ENCODE results near the gene LCN2. TPM values are rescaled to one million over a fixed set of nuclear protein-coding genes. Genes with fewer than 3 reads are reported as not detected.

The LCN2 gene
- total and polyA plus RNA-seq, 2 experiments from 2014 or later: 2.0 TPM; not detected in 1

DNA sequence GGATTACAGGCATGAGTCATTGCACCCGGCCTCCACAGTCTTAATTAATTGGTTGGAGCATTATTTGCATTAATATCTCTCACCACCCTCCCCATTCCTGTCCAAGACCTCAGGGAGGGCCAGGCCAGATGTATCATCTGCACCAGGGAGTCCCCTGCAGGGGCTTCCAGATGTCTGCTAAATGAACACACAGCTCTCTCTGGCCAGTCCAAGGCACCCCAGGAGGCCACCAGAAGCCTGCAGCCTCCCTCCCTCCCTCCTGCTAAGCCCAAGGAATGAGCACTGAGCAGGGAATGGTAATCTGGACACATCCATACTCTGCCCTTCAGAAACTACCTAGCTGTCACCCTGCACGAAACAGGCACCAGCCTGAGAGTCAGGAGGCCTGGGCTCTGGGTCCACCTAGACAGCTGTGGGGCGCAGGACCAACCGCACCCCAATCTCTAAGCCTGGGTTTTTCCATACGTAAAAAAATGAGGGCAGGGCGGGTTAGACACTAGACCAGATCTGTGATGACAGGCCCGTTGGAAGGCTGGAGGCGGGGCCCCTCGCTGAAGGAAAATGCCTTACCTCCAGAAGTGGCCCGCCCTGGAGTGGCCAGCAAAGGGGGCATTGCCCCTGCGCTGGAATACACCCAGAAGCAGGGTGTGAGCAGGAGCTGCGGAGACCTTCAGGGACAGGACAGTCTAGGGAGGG is 33.8 kb downstream of the LCN2 start (continued):
- TF ChIP-seq, protein P1, sequence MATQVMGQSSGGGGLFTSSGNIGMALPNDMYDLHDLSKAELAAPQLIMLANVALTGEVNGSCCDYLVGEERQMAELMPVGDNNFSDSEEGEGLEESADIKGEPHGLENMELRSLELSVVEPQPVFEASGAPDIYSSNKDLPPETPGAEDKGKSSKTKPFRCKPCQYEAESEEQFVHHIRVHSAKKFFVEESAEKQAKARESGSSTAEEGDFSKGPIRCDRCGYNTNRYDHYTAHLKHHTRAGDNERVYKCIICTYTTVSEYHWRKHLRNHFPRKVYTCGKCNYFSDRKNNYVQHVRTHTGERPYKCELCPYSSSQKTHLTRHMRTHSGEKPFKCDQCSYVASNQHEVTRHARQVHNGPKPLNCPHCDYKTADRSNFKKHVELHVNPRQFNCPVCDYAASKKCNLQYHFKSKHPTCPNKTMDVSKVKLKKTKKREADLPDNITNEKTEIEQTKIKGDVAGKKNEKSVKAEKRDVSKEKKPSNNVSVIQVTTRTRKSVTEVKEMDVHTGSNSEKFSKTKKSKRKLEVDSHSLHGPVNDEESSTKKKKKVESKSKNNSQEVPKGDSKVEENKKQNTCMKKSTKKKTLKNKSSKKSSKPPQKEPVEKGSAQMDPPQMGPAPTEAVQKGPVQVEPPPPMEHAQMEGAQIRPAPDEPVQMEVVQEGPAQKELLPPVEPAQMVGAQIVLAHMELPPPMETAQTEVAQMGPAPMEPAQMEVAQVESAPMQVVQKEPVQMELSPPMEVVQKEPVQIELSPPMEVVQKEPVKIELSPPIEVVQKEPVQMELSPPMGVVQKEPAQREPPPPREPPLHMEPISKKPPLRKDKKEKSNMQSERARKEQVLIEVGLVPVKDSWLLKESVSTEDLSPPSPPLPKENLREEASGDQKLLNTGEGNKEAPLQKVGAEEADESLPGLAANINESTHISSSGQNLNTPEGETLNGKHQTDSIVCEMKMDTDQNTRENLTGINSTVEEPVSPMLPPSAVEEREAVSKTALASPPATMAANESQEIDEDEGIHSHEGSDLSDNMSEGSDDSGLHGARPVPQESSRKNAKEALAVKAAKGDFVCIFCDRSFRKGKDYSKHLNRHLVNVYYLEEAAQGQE (IDR thresholded peaks at IDR 0.05; ENCODE audit: unreplicated experiment): no peak
- TF ChIP-seq, protein P2, sequence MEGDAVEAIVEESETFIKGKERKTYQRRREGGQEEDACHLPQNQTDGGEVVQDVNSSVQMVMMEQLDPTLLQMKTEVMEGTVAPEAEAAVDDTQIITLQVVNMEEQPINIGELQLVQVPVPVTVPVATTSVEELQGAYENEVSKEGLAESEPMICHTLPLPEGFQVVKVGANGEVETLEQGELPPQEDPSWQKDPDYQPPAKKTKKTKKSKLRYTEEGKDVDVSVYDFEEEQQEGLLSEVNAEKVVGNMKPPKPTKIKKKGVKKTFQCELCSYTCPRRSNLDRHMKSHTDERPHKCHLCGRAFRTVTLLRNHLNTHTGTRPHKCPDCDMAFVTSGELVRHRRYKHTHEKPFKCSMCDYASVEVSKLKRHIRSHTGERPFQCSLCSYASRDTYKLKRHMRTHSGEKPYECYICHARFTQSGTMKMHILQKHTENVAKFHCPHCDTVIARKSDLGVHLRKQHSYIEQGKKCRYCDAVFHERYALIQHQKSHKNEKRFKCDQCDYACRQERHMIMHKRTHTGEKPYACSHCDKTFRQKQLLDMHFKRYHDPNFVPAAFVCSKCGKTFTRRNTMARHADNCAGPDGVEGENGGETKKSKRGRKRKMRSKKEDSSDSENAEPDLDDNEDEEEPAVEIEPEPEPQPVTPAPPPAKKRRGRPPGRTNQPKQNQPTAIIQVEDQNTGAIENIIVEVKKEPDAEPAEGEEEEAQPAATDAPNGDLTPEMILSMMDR (conservative IDR thresholded peaks at IDR 0.05; ENCODE audit: low read depth in 2 of 2): no peak
- TF ChIP-seq, protein P3, sequence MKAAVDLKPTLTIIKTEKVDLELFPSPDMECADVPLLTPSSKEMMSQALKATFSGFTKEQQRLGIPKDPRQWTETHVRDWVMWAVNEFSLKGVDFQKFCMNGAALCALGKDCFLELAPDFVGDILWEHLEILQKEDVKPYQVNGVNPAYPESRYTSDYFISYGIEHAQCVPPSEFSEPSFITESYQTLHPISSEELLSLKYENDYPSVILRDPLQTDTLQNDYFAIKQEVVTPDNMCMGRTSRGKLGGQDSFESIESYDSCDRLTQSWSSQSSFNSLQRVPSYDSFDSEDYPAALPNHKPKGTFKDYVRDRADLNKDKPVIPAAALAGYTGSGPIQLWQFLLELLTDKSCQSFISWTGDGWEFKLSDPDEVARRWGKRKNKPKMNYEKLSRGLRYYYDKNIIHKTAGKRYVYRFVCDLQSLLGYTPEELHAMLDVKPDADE (IDR thresholded peaks at IDR 0.05): no peak

DNA sequence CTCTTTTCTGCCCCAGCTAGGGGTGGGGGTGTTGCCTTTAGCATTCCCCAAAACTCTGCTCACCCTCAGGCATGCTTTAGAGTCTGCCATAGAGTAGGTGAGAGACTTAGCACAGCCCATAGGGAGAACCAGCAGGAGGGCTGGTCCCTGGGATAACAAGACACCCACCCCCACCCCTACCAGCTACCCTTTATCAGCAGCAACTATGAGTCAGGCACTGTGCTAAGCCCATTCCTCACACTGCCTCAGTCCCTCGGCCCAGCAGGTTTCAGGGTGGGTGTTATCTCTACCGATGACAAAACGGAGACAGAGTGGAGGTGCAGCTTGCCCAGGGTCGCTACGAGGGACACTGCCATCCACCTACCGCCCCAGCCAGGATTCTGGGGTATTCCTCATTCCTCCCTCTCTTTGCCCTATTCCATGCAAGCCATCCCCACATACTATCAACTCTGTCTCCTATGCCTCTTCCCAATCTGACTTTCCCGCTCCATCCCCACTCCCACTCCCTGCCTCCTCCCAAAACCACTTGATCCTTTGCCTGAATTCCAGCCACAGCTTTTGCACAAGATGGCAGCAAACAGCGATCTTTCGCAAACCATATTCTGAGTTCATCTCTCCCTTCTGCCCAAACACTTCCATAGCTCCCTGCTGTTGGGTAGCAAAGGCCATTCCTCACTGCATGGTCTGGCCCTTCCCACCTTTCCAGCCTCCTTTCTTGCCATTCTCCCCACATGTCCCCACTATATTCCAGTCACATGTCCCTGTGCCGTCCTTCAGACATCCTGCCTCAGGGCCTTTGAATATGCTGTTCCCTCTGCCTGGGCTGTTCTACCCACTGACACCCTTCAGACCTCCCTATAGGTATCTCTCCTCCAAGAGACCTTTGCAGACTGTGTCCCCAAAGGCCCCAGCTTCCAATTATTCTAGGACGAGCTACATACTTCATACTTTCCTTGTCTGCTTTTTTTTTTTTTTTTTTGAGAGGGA is 37.0 kb downstream of the LCN2 start:
- no peaks in the 10 kb centered on the region for H3K9me2 ChIP-seq (ENCODE audit: insufficient read depth)
- no peaks in the 10 kb centered on the region for H3K9me3 Mint-ChIP-seq
- H3K27ac ChIP-seq (ENCODE audit: low read depth): no peak overlapping the region
- no peak for DNase-seq (ENCODE audit: low spot score)
- peaks cover 6% of the 10 kb centered on the region for H3K4me1 Mint-ChIP-seq
- no peaks in the 10 kb centered on the region for H3K4me1 ChIP-seq (ENCODE audit: insufficient read depth)
- TF ChIP-seq CREB1 (CRISPR knock-in tag; IDR thresholded peaks at IDR 0.05; ENCODE audit: low read depth): no peak
- TF ChIP-seq ZNF331 (CRISPR knock-in tag; IDR thresholded peaks at IDR 0.05; ENCODE audit: low read depth): no peak
- no peak for TF ChIP-seq JUNB (IDR thresholded peaks at IDR 0.05; ENCODE audit: unreplicated experiment)
- no peak overlapping the region for H3K27ac Mint-ChIP-seq
- no peaks in the 10 kb centered on the region for H3K79me2 ChIP-seq (replicated peaks; ENCODE audit: insufficient read depth)
- H3K36me3 Mint-ChIP-seq (ENCODE audit: low read depth): peaks cover 55% of the 10 kb centered on the region
- 0 out of 2 replicates have a peak, but pooled peaks cover 6% of the 10 kb centered on the region for H3K36me3 ChIP-seq (ENCODE audit: insufficient read depth)
- 0 out of 2 replicates have a peak, but pooled peaks cover 3% of the 10 kb centered on the region for H3F3A ChIP-seq (replicated peaks; ENCODE audit: low read depth)
- no peak overlapping the region for H3K4me3 Mint-ChIP-seq
- no peak overlapping the region for H2AFZ ChIP-seq
- no peak overlapping the region for H3K4me2 ChIP-seq
- no peak overlapping the region for H3K4me3 ChIP-seq
- H3K27me3 ChIP-seq (ENCODE audit: insufficient read depth): no peaks in the 10 kb centered on the region
- H3K27me3 Mint-ChIP-seq (ENCODE audit: insufficient read depth, low read depth, poor library complexity): peaks cover 8% of the 10 kb centered on the region
- ATAC-seq: no peak
- peaks cover 3% of the 10 kb centered on the region; the same call in 1 of the 2 replicates for H4K20me1 ChIP-seq (replicated peaks; ENCODE audit: insufficient read depth)

All from GM23338 (cell line).